Bronchial epithelial cell (primary cell): Measurements from ENCODE around the gene PTPRC. TPM values are rescaled to one million over a fixed set of nuclear protein-coding genes. Genes with fewer than 3 reads are reported as not detected.

ENCODE experiments used
- DNase-seq: peaks from one replicate; pipeline ENCODE4 v3.0.0-alpha.2; 2010; ENCODE audit warnings: low read depth
- FAIRE-seq: peaks from 2 replicates; lab custom pipeline; 2011; peaks lifted over from hg19 to GRCh38; lab: Jason Lieb, UNC
- H3K27me3 ChIP-seq: 2 replicates; pipeline ENCODE4 v1.5.1; 2011; ENCODE audit warnings: low read length; ENCODE audit not compliant: control insufficient read depth, insufficient read depth
- H3K36me3 ChIP-seq: 2 replicates; pipeline ENCODE4 v1.5.1; 2011; ENCODE audit warnings: low read length; ENCODE audit not compliant: control insufficient read depth, insufficient read depth
- H3K4me3 ChIP-seq: 2 replicates; pipeline ENCODE4 v1.5.1; 2011; ENCODE audit warnings: mild to moderate bottlenecking, low read depth, low read length, control low read depth
- CTCF ChIP-seq: IDR thresholded peaks from 2 replicates; pipeline ENCODE4 v1.5.1; 2011; ENCODE audit warnings: mild to moderate bottlenecking, moderate library complexity, low read length, control low read depth, inconsistent platforms; ENCODE audit not compliant: insufficient read depth, severe bottlenecking
- total RNA-seq: library from RNA; depleted of rRNA; stranded (reverse); fragments of >200 nt; gene quantifications from 2 replicates; pipeline ENCODE4 v1.2.1, GENCODE V29; 2014

The PTPRC gene
- total RNA-seq, 1 donor from 2014 or later, result not detected

- Histone ChIP-seq H3K4me3 (no peak overlapping the region), H3K36me3 (no peaks in the 10 kb centered on the region), H3K27me3 (no peaks in the 10 kb centered on the region)
- TF ChIP-seq CTCF, result no peak
- peak; percentile 73 for DNase-seq
- no peak for FAIRE-seq
Measured at GRCh38 chr1:198794498-198794897, 155.7 kb downstream of the PTPRC start.

GRCh38 chr1:198797656-198798055 is 158.8 kb downstream of the PTPRC start:
- no peaks in the 10 kb centered on the region for H3K36me3 ChIP-seq
- H3K27me3 ChIP-seq, result no peaks in the 10 kb centered on the region
- DNase-seq, result no peak
- TF ChIP-seq CTCF, result no peak
- no peak for FAIRE-seq
- no peak overlapping the region for H3K4me3 ChIP-seq

GRCh38 chr1:198798923-198799386 is 160.1 kb downstream of the PTPRC start:
- peak; percentile 4 for TF ChIP-seq CTCF
- no peak for FAIRE-seq

GRCh38 chr1:198805498-198806151 is 166.8 kb downstream of the PTPRC start:
- DNase-seq (no peak), FAIRE-seq (no peak)
- no peak for TF ChIP-seq CTCF
- Histone ChIP-seq H3K36me3 (no peaks in the 10 kb centered on the region), H3K4me3 (no peak overlapping the region), H3K27me3 (no peaks in the 10 kb centered on the region)

More at GRCh38 chr1:198798923-198799386, 160.1 kb downstream of the PTPRC start:
- no peak for DNase-seq
- Histone ChIP-seq H3K4me3 (no peak overlapping the region), H3K36me3 (no peaks in the 10 kb centered on the region), H3K27me3 (no peaks in the 10 kb centered on the region)

- Histone ChIP-seq H3K27me3 (no peaks in the 10 kb centered on the region), H3K4me3 (no peak overlapping the region), H3K36me3 (no peaks in the 10 kb centered on the region)
- no peak for FAIRE-seq
- DNase-seq, result no peak
- TF ChIP-seq CTCF, result no peak
Measured at GRCh38 chr1:198806861-198807260, 168.0 kb downstream of the PTPRC start.

Other genes with a start within 250 kb of the PTPRC start
- gene ATP6V1G3, start 98.4 kb upstream of the PTPRC start, total RNA-seq, result not detected in 2 replicates